ENCODE measurements around the gene DPYSL3. TPM values are rescaled to one million over a fixed set of nuclear protein-coding genes. Genes with fewer than 3 reads are reported as not detected.

The DPYSL3 gene
- total RNA-seq, 1 donor, result 161 TPM

DNA sequence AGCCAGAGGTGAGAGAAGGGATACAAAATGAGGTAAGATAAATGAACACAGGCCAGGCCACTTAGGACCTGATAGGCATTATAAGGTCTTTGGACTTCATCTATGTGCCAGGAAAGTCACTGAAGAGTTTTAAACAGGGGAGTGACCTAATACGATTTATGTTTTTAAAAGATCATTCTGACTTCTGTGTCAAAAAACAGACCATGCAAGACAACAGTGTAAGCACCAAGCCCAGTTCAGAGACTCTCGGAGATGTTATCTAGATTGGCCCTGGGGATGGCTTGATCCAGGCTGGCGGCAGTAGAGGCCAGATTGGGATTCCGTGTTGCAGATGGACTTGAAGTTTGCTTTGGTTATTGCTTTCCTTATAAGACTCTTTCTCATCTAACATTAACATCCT lies 43.0 kb upstream of the DPYSL3 start:
- no peak for DNase-seq (ENCODE audit: low read depth)
- H3K4me3 ChIP-seq (ENCODE audit: low read depth, low read length), result no peak overlapping the region
- TF ChIP-seq, protein P1, sequence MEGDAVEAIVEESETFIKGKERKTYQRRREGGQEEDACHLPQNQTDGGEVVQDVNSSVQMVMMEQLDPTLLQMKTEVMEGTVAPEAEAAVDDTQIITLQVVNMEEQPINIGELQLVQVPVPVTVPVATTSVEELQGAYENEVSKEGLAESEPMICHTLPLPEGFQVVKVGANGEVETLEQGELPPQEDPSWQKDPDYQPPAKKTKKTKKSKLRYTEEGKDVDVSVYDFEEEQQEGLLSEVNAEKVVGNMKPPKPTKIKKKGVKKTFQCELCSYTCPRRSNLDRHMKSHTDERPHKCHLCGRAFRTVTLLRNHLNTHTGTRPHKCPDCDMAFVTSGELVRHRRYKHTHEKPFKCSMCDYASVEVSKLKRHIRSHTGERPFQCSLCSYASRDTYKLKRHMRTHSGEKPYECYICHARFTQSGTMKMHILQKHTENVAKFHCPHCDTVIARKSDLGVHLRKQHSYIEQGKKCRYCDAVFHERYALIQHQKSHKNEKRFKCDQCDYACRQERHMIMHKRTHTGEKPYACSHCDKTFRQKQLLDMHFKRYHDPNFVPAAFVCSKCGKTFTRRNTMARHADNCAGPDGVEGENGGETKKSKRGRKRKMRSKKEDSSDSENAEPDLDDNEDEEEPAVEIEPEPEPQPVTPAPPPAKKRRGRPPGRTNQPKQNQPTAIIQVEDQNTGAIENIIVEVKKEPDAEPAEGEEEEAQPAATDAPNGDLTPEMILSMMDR (IDR thresholded peaks at IDR 0.05; ENCODE audit: insufficient read depth, low read depth, low read length), result no peak

DNA sequence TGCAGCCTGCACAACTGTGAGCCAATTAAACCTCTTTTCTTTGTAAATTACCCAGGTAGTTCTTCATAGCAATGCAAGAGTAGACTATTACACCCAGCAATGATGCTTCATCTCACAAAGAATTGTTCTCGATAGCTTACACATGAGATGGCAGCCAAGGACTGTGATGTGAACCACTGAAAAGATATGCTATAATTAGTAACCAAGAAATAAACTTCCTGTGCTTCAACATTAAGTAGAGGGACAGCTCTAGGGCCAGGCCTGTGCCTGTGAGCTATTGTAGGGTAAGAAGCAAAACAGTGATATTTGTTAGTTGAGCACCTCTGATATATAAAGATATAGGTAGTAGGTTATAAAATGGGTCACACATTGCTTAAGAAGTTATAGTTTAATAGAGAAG lies 41.8 kb upstream of the DPYSL3 start:
- no peak for DNase-seq (ENCODE audit: low read depth)
- H3K4me3 ChIP-seq (ENCODE audit: low read depth, low read length), result no peak overlapping the region
- TF ChIP-seq, protein P1 (IDR thresholded peaks at IDR 0.05; ENCODE audit: insufficient read depth, low read depth, low read length), result no peak

DNA sequence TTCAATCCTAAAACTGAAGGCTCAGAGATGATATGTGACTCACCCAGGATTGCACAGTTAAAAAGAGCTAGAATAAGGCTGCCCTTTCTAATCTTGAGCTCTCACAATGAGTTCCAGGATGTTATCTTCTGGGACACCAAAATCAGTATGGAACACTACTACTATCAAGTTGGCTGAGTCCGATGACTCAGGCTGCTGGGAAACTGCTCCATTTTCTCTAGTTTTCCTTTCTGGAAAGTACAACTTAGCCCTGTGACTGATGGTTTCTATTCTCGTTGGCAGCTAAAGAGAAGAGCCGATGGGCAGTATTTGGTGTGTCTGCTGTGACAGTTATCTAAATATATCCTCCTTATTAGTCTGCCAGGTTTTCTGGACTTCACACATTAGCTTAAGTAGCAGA lies 37.9 kb upstream of the DPYSL3 start:
- TF ChIP-seq, protein P1 (IDR thresholded peaks at IDR 0.05; ENCODE audit: insufficient read depth, low read depth, low read length), result no peak
- H3K4me3 ChIP-seq (ENCODE audit: low read depth, low read length), result no peak overlapping the region
- DNase-seq (ENCODE audit: low read depth), result peak; percentile 36

DNA sequence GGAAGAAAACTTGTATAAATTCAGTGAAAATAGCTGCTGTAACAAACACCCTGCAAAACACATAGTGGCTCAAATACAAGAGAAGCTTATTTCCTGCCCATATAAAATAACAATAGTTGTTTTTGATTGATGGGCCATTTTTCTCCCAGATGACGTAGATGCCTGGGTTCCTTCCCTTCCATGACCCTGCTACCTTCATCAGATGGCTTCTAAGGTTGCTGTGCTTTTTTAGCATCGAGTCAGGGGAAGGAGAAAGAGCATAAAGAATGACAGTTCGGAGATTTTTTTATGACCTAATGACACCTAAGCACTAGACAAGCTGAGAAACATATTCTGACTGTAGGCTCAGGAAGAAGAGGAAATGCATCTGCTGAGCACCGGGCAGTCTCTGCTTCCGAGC lies 34.7 kb upstream of the DPYSL3 start:
- DNase-seq (ENCODE audit: low read depth), result no peak
- no peak overlapping the region for H3K4me3 ChIP-seq (ENCODE audit: low read depth, low read length)
- TF ChIP-seq, protein P1 (IDR thresholded peaks at IDR 0.05; ENCODE audit: insufficient read depth, low read depth, low read length), result no peak

DNA sequence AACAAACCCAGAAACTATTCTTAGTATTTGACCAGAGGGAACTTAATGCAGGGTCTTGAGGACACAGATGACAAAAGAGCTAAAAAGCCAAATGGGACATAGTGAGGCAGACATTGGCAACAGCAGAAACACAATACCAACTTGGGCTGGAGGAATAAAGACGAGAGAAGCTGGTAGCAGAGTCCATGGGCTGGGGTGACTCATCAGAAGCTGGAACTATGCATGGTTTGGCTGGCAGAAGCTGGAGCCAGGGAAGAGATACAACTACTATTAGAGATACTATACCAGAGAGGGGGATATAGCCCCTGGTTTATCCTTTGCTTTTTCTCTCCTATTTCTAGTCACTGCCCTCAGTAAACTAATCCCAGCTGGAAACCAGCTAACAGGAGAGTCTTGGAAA lies 29.2 kb upstream of the DPYSL3 start:
- DNase-seq (ENCODE audit: low read depth), result peak; percentile 27
- H3K4me3 ChIP-seq (ENCODE audit: low read depth, low read length), result no peak overlapping the region
- TF ChIP-seq, protein P1 (IDR thresholded peaks at IDR 0.05; ENCODE audit: insufficient read depth, low read depth, low read length), result no peak

DNA sequence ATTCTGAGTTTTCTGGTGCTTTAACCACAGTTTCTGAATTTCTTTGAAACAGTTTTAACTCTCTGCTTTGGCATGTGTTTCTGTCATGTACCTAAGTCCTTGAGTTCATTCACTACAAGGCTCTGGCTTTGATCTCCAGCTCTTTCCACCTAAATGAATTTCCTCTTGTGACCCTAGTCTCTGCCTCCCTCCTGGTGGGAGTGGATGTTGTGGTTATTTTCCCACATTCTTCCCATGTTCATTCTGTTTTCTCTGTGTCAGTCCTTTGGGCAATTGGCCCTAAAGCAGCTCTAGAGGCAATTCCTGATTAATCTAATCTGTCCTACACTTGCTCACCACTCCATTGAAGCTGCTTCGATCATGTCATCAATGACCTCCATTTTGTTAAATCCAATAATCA lies 28.4 kb upstream of the DPYSL3 start:
- DNase-seq (ENCODE audit: low read depth), result peak; percentile 23
- TF ChIP-seq, protein P1 (IDR thresholded peaks at IDR 0.05; ENCODE audit: insufficient read depth, low read depth, low read length), result no peak
- no peak overlapping the region for H3K4me3 ChIP-seq (ENCODE audit: low read depth, low read length)

DNA sequence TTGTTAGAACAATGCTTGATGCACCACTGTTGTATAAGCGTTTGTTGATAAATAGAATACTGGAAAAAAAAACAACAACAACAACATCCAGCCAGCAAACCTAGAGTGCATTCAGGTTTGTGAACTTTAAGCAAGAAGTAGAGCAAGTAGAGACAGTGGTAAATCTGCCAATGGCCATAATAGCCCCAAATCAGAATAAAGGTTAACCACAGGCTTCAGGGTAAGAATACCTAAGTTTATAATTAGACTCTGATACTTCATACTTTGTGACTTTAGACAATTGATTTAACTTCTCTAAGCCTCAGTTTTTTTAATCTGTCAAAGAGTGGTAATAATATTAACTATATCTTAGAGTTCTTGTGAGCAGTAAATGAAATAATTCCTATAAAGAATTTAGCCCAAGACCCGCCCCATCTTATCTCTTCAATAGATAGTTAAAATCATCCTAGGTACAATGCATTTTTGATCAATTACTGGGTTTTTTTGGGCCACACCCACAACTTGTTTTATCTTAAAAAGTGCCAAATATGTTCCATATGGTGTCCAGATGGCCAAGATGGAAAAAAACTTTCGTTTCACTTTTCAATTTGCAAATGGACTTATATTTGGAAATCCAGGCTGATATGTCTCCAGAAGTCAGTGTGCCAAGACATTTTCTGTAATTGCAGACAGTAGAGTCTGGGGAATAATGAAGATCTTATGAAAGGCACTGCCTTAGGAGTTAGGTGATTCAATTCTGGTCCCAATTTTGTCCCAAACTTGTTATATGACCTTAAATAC lies 24.5 kb upstream of the DPYSL3 start:
- H3K4me3 ChIP-seq (ENCODE audit: low read depth, low read length), result no peak overlapping the region
- TF ChIP-seq, protein P1 (IDR thresholded peaks at IDR 0.05; ENCODE audit: insufficient read depth, low read depth, low read length), result no peak
- peak; percentile 92 for DNase-seq (ENCODE audit: low read depth)
